ENCODE measurements around the gene MMS22L. TPM values are rescaled to one million over a fixed set of nuclear protein-coding genes. Genes with fewer than 3 reads are reported as not detected.

MMS22L gene
- polyA plus RNA-seq, 1 donor from 2014 or later, result 8.3 TPM

DNA sequence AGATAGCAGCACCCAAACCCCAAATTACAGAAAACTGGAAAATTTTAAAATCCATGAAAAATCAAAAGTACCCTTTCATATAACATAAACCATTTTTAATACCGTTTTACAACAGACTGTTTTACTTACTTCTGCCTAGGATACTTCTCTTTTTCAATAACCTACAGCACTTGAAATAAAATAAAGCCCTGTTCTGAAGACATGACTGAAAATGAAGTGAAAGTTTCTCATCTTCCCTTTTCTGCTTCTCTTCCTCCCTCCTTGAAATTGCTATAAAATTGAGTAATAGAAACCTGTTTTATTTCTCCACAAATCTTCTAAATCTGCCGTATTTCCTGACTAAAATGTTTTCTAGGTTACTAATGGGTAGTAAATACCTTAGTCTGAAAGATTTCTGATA is 20.3 kb downstream of the MMS22L start:
- Histone ChIP-seq H4K20me1 (ENCODE audit: insufficient read depth) (no peaks in the 10 kb centered on the region), H3K36me3 (ENCODE audit: insufficient read depth, low read length) (peaks cover 4% of the 10 kb centered on the region), H3K4me3 (ENCODE audit: low read length) (no peak overlapping the region), H3K9me2 (ENCODE audit: insufficient read depth, low read length) (no peaks in the 10 kb centered on the region), H3K4me2 (ENCODE audit: low read length) (no peak overlapping the region), H3K9ac (ENCODE audit: low read length) (no peak overlapping the region), H3K9me3 (ENCODE audit: low read length) (no peaks in the 10 kb centered on the region), H3K27me3 (ENCODE audit: insufficient read depth, low read depth, low read length) (no peaks in the 10 kb centered on the region), H2AFZ (ENCODE audit: low read depth, low read length) (no peak overlapping the region), H3K79me2 (replicated peaks; ENCODE audit: insufficient read depth, low read length) (no peaks in the 10 kb centered on the region), H3K27ac (ENCODE audit: low read length) (no peak overlapping the region), H3F3A (ENCODE audit: insufficient read depth, low read length, poor library complexity, severe bottlenecking) (no peaks in the 10 kb centered on the region)
- TF ChIP-seq EP300 (conservative IDR thresholded peaks at IDR 0.05; ENCODE audit: poor library complexity, severe bottlenecking), result no peak
- no peak for TF ChIP-seq SMC3 (conservative IDR thresholded peaks at IDR 0.05; ENCODE audit: poor library complexity)
- TF ChIP-seq MXI1 (conservative IDR thresholded peaks at IDR 0.05; ENCODE audit: poor library complexity, severe bottlenecking), result no peak
- no peak for TF ChIP-seq TAF1 (IDR thresholded peaks at IDR 0.05; ENCODE audit: low read depth)
- TF ChIP-seq REST (IDR thresholded peaks at IDR 0.05; ENCODE audit: borderline replicate concordance), result no peak
- no peak for TF ChIP-seq RAD21 (conservative IDR thresholded peaks at IDR 0.05)
- no peak for TF ChIP-seq EZH2 (IDR thresholded peaks at IDR 0.05; ENCODE audit: borderline replicate concordance, insufficient read depth, low read length, poor library complexity, severe bottlenecking)
- no peak for TF ChIP-seq POLR2AphosphoS5 (IDR thresholded peaks at IDR 0.05)
- TF ChIP-seq, protein P1, sequence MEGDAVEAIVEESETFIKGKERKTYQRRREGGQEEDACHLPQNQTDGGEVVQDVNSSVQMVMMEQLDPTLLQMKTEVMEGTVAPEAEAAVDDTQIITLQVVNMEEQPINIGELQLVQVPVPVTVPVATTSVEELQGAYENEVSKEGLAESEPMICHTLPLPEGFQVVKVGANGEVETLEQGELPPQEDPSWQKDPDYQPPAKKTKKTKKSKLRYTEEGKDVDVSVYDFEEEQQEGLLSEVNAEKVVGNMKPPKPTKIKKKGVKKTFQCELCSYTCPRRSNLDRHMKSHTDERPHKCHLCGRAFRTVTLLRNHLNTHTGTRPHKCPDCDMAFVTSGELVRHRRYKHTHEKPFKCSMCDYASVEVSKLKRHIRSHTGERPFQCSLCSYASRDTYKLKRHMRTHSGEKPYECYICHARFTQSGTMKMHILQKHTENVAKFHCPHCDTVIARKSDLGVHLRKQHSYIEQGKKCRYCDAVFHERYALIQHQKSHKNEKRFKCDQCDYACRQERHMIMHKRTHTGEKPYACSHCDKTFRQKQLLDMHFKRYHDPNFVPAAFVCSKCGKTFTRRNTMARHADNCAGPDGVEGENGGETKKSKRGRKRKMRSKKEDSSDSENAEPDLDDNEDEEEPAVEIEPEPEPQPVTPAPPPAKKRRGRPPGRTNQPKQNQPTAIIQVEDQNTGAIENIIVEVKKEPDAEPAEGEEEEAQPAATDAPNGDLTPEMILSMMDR (IDR thresholded peaks at IDR 0.05; ENCODE audit: poor library complexity, severe bottlenecking), result no peak

- no peaks in the 10 kb centered on the region for H3F3A ChIP-seq (ENCODE audit: insufficient read depth, low read length, poor library complexity, severe bottlenecking)
- no peak overlapping the region for H2AFZ ChIP-seq (ENCODE audit: low read depth, low read length)
- TF ChIP-seq TAF1 (IDR thresholded peaks at IDR 0.05; ENCODE audit: low read depth), result no peak
- no peak for TF ChIP-seq MXI1 (conservative IDR thresholded peaks at IDR 0.05; ENCODE audit: poor library complexity, severe bottlenecking)
- H3K9ac ChIP-seq (ENCODE audit: low read length), result no peak overlapping the region
- no peaks in the 10 kb centered on the region for H4K20me1 ChIP-seq (ENCODE audit: insufficient read depth)
- H3K27ac ChIP-seq (ENCODE audit: low read length), result no peak overlapping the region
- H3K4me3 ChIP-seq (ENCODE audit: low read length), result no peak overlapping the region
- H3K9me3 ChIP-seq (ENCODE audit: low read length), result peaks cover 4% of the 10 kb centered on the region
- no peaks in the 10 kb centered on the region for H3K79me2 ChIP-seq (replicated peaks; ENCODE audit: insufficient read depth, low read length)
- peaks cover 3% of the 10 kb centered on the region for H3K36me3 ChIP-seq (ENCODE audit: insufficient read depth, low read length)
- H3K4me2 ChIP-seq (ENCODE audit: low read length), result no peak overlapping the region
- H3K9me2 ChIP-seq (ENCODE audit: insufficient read depth, low read length), result no peaks in the 10 kb centered on the region
- H3K27me3 ChIP-seq (ENCODE audit: insufficient read depth, low read depth, low read length), result no peaks in the 10 kb centered on the region
These were observed 36.2 kb downstream of the MMS22L start for GRCh38 chr6:97246842-97247241.

DNA sequence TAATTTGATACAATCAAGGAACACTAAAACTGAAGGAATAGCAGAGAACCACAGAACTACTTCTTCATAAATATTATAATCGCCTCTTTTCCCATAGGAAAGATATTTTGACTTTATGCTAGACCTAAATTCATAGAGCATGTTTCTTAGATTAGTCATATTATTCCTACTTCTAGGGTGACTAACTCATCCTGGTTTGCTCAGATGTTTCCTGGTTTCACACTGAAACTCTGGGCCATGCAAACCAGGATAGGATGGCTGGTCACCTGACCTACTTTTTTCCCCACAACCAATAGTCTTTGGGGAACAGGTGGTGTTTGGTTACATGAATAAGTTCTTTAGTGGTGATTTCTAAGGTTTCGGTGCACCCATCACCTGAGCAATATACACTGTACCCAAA is 42.8 kb downstream of the MMS22L start:
- H3K9me2 ChIP-seq (ENCODE audit: insufficient read depth, low read length), result no peaks in the 10 kb centered on the region
- H3K9me3 ChIP-seq (ENCODE audit: low read length), result peaks cover 4% of the 10 kb centered on the region
- TF ChIP-seq EZH2 (IDR thresholded peaks at IDR 0.05; ENCODE audit: borderline replicate concordance, insufficient read depth, low read length, poor library complexity, severe bottlenecking) (no peak), EP300 (conservative IDR thresholded peaks at IDR 0.05; ENCODE audit: poor library complexity, severe bottlenecking) (no peak), POLR2AphosphoS5 (IDR thresholded peaks at IDR 0.05) (no peak), REST (IDR thresholded peaks at IDR 0.05; ENCODE audit: borderline replicate concordance) (no peak), SMC3 (conservative IDR thresholded peaks at IDR 0.05; ENCODE audit: poor library complexity) (no peak), TAF1 (IDR thresholded peaks at IDR 0.05; ENCODE audit: low read depth) (no peak)
- TF ChIP-seq, protein P1 (IDR thresholded peaks at IDR 0.05; ENCODE audit: poor library complexity, severe bottlenecking), result no peak
- no peaks in the 10 kb centered on the region for H4K20me1 ChIP-seq (ENCODE audit: insufficient read depth)
- no peaks in the 10 kb centered on the region for H3K27me3 ChIP-seq (ENCODE audit: insufficient read depth, low read depth, low read length)
- no peak overlapping the region for H2AFZ ChIP-seq (ENCODE audit: low read depth, low read length)
- H3K9ac ChIP-seq (ENCODE audit: low read length), result no peak overlapping the region
- no peaks in the 10 kb centered on the region for H3K79me2 ChIP-seq (replicated peaks; ENCODE audit: insufficient read depth, low read length)
- no peak overlapping the region for H3K4me2 ChIP-seq (ENCODE audit: low read length)
- no peak overlapping the region for H3K27ac ChIP-seq (ENCODE audit: low read length)
- H3K4me3 ChIP-seq (ENCODE audit: low read length), result no peak overlapping the region
- no peaks in the 10 kb centered on the region for H3F3A ChIP-seq (ENCODE audit: insufficient read depth, low read length, poor library complexity, severe bottlenecking)
- H3K36me3 ChIP-seq (ENCODE audit: insufficient read depth, low read length), result peaks cover 3% of the 10 kb centered on the region

All from neural cell (in vitro differentiated cells).